Mesenteric fat pad (tissue), 1 donor: Measurements from ENCODE around the gene TBC1D1. TPM values are rescaled to one million over a fixed set of nuclear protein-coding genes. Genes with fewer than 3 reads are reported as not detected.

Experiments used
- DNase-seq: peaks from one replicate; pipeline ENCODE4 v3.0.0-alpha.2; 2020; ENCODE audit warnings: low spot score
- total RNA-seq: library from RNA; stranded (reverse); fragmentation: NEBNext Ultra II Directional; extraction: Animal tissue kit (Norgen Biotek cat#: 25700); gene quantifications from one replicate; pipeline ENCODE4 v1.2.1, GENCODE V29; 2021
- donor health status: DM: yes; HTN: yes; CAD: no.

The TBC1D1 gene
- total RNA-seq, 1 donor from 2014 or later = 45.3 TPM

DNA sequence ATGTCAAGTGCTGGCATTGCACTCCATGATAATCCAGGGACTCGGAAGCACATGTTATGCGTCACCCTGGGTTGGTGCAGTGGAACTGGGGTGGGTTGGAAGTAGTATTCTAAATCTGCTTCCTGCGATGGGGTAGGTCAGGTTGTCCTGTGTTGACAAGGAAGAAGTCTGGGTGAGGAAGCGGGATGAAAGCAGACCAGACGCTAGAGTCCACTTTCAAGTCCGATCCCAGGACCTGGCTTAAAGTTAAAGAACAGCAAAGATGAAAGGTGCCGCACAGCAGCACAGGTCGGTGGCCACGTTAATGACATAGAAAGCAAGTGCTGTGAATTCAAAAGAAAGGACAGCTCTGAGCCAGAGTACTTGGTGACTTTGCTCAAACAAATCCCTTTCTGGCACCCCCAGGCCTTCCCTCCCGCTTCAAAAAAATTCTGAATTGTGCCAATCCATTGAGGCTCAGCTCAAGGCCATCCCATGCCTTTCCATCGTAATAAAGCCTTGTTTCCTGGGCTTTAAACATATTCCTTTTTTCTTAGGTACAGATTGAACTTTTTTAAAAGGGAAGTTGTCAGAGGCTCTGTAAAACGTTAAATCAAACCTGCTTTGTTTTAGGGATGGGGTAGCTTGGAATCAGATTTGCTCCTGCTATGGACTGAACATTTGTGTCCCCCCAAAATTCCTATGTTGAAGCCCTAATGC is 187.1 kb downstream of the TBC1D1 start:
- DNase-seq = no peak

DNA sequence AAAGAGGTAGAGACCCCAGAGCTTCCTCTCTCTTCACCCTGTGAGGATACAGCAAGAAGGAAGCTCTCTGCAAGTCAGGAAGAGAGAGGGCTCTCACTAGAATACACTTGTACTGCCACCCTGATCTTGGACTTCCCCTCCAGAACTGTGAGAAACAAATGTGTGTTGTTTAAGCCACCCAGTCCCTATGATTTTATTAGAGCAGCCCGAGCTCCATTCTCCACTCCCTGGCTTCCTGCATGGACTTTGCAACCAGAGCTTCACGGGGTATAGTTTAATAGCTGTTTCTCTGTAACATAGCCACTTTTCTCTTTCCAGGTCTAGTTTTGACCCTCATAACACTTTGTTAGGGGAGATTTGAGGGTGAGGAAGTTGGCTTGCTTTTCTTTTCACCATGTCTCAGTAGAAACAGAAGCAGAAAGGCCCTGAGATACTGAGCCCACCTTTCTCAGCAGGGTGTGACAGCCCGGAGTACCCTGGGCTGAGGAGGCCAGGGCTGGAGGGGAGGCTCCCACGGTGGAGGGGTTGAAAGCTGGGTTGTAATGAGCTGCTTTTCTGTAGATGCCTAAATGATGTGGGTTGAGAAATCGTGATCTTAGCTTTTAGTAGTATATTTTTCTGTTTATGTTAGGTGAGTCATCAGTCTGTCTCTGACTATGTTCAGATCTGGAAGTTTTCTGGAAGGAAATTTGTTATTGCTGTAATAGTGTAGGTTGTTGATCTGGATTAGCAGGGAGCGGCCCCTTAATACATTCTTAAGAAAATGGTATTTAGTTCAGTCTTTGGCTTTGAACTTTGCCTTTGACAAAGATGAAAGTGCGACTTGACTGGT is 187.9 kb downstream of the TBC1D1 start:
- DNase-seq = no peak

DNA sequence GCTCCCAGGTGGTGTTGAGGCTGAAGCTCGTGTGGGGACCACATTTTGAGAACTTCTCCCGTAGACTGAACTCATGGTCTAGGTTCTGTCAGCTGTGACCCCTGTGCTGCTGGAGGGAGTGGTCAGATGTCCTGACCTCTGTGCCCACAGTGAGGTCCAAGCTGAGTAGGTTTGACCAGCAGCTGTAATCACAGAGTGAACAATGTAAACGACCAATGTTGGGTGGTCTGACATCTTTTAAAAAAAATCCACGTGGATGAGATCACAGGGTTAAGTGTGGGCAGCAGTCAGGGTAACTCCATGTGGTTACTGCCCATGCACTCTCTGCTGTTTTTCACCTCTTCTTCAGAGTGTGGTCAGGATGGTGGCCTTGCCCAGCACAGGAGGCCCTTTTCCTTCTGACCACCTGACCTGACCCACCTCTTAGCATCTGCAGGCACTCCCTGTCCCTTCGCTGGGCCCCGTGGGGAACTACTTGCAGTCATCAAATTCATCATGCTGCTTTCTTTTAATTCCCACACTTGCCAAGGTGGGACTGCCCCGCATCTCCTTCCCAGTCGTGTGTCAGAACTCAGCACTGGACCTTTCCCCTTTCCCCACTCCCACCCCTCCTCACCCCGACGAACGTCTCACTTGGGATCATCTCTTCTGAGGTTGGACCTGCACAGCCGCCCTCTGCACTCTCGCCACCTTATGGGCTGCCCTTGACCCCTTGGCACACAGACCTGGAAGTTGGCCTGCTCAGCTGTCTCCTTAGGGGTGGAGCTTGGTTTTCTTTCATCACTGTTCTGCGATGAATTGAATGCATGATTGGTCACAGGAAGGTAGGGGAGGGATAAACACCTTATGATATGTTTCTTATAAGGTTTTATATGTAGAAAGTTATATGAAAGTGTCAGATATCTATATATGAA is 189.4 kb downstream of the TBC1D1 start:
- no peak for DNase-seq

DNA sequence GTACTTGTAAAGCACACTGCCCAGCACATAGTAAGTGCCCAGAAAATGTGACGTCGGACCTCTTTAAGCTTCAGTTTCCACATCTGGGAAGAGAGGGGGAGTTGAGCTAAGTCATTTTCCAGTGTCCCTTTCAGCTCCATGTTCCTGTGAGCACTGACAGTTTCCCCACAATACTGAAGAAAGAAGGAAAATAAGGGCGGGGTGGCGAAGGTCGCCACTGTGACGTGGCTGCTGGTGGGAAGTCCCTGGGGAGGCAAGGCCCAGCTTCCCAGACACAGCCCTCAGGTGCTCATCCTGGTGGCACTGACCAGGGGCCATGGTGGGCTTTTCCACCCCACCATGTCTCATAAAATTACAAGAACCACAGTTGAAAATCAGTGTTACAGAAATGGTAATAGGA is 191.1 kb downstream of the TBC1D1 start:
- no peak for DNase-seq

DNA sequence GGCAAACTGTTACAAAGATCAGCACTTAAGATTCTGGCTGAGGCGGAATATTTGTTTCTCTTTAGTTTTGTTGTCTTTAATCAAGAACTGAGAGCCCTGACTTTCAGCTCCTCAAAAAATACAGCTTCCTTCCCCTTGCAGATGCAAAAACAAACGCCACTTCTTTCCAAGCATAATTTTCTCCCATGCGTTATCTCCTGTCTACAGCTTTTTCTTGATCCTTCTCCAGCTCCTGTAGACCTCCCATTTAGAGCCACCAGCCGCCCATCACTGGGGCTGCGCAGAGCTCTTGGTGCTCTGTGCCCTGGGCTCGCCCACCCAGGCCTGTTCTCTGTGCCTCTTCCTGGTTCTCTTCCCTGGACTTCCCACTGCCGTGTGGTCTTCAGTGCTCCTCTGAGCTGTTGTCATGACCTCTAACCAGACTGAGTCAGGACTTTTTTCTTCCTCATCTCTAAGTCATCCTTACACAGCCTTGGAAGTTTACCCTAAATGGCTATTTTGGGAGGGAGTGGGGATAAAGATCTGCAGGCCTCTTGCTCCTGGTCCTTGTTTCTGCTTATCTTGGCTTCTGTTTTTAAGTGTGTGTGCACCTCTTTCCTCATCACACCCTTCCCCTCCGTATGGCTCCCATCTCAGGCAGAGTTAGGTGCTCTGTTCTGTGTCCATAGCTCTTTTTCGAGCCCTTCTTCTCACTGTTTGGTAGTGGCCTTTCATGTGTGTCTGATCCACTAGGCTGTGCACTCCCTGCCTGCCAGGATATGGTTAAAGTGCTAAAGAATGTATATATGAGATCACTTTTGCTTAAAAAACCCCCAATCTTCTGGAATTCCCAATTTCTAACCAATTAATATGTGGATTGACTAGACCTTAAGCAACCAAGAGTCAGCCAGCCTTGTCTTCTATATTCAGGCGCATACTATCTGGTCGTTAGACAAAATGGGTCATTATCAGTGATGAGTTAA is 191.8 kb downstream of the TBC1D1 start:
- DNase-seq = no peak

DNA sequence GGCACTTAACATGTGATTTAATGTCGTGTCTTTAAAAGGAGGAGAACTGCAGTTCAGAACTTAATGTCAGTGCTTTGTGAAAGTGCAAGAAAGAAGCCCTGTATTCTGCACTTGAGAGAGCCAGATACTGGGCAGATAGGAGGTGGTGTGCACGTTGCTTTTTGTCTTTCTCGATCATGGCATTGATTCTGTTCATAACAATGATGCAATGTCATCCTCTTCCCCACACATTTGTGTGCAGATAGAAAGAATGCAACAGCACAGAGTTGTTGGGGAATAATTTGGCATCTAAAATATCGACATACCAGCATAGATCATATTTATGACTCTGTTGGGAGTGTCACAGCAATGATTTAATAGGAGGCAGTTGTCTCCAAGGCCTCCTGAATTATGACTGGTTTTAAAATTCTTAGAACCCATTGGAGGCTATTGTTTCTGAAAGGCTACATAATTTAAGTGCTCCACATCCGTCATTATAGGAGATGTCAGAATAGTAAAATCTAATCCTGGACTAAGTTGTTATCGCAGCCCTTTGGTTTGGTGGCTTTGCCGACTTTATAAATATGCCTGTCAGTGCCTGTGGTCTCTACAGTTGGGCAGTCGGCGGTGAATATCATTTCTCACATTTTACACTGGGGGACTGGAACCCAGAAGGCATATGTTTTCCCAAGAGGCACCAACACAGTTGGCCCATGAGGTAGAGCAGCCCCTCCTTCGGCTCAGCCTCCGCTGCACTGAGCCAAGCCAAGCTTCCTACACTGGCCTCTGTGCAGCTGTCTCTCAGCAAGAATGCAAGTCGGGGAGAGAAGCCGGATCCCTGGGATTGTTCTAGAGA is 194.2 kb downstream of the TBC1D1 start:
- no peak for DNase-seq

DNA sequence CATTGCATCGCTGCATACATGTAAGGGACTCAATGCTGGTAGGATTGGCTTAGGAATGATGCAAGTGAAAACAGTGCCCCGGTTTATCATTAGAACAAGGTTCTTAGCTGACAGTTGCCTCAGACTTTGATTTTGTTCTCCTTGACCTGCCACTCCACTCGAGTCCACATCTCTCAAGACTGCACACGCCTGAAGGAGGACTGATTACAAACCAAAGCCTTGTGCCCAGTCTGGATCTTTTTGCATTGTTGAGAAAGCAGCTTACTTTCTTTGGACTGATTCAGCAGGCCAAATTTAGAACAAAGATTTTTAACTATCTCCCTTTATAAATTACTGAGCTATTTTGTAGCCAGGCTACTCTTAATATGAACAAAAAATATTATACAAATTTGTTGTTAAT is 194.9 kb downstream of the TBC1D1 start:
- DNase-seq = no peak

DNA sequence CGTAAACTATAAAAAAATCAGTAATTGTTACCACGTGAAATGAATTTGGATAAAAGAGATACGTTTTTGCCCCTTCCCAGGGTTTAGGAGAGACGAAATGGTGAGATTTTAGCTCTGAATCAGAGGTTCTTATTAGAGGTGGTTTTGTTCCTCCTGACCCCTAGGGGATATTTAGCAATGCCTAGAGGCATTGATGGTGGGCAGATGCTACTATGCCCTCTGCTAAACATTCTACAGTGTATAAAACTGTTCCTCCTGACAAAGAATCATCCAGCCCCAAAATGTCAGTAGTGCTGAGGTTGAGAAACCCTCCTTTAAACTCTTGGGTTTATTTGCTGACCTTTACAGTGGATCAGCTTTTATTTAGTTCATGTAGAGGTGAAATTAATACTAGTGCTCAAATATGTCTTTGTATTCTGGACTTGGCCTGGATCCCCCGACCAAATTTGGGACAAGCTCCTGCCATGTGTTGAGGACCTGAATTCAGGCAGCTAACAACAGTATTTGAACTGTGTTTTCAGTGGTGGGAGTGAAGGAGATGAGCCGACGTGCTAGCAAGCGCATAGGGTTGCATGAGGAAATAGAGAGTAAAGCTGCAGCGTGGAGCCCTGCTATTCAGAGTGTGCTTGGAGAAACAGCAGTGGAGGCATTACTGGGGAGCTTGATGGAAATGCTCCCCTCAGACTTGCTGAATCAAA is 195.4 kb downstream of the TBC1D1 start:
- DNase-seq = no peak

DNA sequence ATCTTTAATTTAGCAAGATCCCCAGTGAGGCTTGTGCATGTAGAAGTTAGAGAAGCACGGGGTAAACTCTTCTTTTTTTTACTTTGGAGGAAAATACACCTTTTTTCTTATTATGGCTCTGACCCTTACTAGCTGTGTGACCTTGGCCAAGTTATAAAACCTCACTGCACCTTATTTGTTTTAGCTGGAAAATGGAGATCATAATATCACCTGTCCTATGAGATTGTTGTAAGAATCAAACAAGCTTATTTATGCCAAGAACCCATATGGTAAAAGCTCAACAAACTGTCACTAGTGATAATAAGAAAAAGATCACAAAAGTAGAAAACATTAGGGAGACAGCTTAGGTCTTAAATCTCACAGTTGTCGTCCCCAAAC is 196.0 kb downstream of the TBC1D1 start:
- no peak for DNase-seq

DNA sequence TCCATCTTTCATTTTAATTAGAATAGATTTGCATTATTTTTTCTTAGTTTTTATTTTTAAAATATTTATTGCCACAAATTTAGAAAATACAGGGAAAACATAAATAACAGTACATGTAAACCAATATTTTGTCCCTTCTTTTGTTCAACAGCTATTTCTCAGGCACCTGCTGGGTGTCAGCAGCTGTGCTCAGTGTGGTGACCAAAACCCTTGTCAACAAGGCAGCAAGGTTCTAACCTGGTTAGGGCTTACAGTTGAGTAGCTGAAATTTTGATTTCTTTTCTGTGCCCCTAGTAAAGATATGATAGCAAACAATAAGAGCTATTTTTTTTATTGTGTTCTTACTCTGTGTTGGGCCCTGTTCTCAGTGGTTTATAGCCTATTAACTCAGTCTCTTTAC is 197.4 kb downstream of the TBC1D1 start:
- DNase-seq = no peak

DNA sequence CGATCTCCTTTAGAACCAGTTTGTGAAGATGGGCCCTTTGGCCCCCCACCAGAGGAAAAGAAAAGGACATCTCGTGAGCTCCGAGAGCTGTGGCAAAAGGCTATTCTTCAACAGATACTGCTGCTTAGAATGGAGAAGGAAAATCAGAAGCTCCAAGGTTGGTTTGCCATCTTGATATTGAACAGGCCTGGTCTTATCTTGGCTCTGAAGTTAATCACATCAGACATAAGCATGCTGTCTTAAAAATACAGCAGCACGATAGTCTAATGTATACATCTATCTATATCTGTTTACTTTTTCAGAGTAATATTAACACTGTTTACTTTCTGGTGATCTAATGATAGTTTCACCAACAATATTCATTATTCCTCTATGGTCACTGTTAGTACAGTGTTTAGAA is 199.1 kb downstream of the TBC1D1 start:
- no peak for DNase-seq

DNA sequence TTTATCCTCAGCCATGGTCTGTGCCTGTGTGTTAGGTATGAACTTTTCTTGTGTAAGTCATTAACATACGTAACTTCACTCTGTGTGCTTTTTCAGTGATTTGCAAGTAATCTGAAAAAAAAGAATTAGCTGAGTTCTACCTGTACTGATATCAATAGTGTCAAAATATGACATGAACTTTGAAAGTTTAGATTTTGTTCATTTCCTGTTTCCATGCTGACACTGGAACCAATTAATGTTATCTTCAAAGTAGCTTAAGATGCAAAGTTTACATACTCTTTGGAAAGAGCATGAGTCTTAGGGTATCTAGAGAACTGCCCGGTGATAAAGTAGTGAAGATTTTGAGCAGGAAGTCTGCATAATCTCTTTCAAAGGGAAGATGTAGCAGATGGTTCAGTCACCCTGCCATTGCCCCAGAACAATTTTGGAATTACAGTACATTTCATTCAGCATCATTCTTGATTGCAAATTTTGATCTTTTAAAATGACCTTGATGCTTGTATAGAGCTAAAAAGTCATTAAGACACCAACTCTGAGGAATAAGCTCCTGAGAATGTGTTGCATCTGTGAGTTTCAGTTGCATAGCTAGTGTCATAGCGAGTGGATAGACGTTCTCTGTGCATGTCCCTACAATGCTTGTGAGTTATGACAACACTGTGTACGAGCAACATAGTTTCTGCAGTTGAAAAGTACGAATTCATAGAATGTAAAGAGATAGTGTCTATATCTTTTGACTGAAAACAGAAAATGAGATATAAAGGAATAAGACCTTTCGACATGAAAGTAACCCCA is 199.8 kb downstream of the TBC1D1 start:
- DNase-seq = no peak

DNA sequence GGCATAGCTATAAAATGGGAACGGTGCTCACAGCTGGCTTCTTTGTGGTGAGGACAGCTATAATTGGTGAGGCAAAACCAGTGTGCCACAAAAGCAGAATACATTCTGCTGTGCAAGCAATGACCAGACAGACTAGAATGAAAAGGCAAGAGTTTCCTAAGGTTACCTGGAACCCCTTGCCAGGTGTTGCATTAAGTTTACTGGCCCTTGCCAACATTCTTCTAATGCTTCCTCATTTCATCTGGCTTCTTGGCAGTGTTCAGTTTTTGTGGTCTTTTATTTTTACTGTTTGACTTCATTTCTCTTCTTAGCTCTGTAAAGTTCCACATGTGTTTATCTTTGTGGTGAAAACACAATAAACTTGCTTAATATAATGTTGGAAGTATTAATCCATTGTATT is 200.8 kb downstream of the TBC1D1 start:
- no peak for DNase-seq

DNA sequence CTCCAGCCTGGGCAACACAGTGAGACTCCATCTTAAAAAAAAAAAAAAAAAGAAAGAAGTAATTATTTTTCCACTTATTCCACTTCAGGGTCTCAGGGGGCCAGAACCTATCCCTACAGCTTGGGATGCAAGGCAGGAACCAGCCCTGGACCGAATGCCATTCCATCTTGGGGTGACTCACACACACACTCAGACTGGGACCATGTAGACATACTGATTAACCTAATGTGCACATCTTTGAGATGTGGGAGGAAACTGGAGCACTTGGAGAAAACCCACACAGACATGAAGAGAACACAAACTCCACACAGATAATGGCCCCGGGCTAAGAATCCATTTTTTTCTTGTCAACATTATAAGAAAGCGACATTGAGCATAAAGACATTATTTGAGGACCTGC is 201.8 kb downstream of the TBC1D1 start:
- no peak for DNase-seq

DNA sequence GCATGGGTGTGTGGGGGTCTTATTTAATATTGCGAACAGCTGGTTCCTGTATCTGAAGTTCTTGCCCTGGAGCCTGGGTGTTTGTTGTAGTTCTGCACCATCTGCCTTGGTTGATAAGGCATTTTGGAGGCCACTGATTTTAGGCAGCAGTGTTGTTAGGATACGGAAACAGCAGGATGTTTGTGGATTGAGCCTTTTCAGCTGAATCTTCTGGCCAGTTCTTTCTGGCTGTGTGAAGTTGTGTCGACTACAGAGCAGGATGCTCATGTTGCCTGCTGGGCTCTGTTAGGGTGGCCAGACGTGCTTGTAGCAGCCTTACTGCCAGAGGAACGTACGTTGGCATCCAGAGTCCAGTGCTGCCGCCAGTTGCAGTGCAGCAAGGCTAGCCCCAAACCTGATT is 203.5 kb downstream of the TBC1D1 start:
- DNase-seq = no peak

DNA sequence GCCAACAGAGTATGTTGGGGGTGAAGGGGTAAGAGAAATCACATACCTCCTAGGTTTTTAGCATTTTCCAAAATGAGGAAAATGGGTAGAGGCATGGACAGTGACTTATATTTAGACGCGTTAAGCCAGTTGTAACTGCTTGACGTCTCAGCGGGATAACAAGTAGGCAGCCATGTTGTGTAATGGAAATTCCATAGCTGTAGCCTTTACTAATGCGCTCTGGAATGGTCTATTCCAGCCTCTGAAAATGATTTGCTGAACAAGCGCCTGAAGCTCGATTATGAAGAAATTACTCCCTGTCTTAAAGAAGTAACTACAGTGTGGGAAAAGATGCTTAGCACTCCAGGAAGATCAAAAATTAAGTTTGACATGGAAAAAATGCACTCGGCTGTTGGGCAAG is 204.8 kb downstream of the TBC1D1 start:
- DNase-seq = no peak

DNA sequence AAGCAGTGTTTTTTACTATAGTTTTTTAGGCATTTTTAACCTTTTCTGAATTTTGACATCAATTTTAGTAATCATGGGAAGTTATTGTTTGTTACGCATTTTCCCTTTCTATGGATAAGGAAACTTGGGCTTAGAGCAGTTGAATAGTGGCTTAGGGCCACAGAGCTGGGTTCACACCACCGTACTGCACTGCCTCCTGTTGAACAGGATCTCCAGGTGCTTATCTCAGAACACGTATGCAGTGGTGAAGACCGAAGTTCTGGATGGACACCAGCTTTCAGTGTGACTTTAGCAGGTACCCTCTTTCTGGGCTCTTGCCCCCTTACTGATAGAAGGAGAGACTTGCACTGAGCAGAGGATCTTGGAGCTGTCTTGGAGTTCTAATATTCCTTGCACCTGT is 206.9 kb downstream of the TBC1D1 start:
- no peak for DNase-seq

DNA sequence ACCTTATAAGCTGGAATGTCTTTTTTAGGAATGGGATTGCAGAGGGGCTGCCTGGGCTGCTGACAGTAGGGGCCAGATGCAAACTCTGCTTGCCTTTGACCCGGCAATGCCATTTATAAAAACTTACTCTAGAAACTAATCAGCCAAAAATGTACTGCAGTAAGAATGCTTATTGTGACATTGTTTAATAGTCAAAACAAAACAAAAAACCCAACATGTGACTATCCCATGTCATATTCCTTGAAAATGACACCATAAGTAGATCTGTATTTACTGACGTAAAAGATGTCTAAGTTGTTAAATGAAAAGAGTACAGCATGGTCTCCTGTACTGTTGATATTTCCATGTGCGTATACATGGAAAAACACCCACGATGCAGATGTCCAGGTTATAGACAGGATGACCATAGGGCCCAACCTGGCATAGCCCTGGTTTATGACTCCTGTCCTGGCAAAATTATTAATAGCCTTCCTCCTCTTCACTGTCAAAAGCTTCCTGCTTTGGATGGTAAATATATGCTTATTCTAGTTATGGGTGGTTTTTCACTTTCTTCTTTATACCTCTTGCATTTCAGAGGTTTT is 208.2 kb downstream of the TBC1D1 start:
- no peak for DNase-seq
